K562 (cell line): ENCODE results near the gene ECPAS. TPM values are rescaled to one million over a fixed set of nuclear protein-coding genes. Genes with fewer than 3 reads are reported as not detected.
A peak's percentile ranks its signal among the peaks of the same experiment; 100 is the strongest.

ENCODE experiments used
- ATAC-seq: fragments of 200-7000 bp; cut with Tn5 transposase; 3 replicates; pipeline ENCODE4 v1.9.1; 2020; ENCODE audit warnings: moderate library complexity
- BruUV-seq: library from RNA; stranded (reverse); fragments of 400-500 nt; replicated peaks from 2 replicates; lab custom pipeline; 2021; lab: Mats Ljungman, UMichigan
- CTCF ChIA-PET: fragments of 300-600 bp; formaldehyde crosslinking; extraction: SDS; loops from one replicate; lab custom pipeline; 2021; ENCODE audit warnings: low intra/inter-chr PET ratio; lab: Yijun Ruan, JAX
- POLR2A ChIA-PET: fragments of 300-600, 350-650 bp; sonication (Branson Sonifier 250); formaldehyde crosslinking; extraction: SDS; loops from one replicate; lab custom pipeline; 2021; ENCODE audit warnings: antibody characterized with exemption, inconsistent platforms; lab: Yijun Ruan, JAX
- DNase-seq, 4 experiments: peaks; one replicate each; pipeline versions ENCODE4 v3.0.0 to v3.0.0-alpha.2; 2011 to 2018; ENCODE audit warnings: low spot score in 3 of 4, mixed read lengths in 3 of 4; ENCODE audit errors: extremely low read depth in 1 of 4
- FAIRE-seq: peaks from 2 replicates; lab custom pipeline; 2011; peaks lifted over from hg19 to GRCh38; lab: Jason Lieb, UNC
- H2AFZ ChIP-seq: 2 replicates; pipeline ENCODE4 v1.6.0; 2011; ENCODE audit warnings: low read depth, low read length, control low read depth, inconsistent platforms
- H3K27ac ChIP-seq: fragments of 200-600 bp; 3 replicates; pipeline ENCODE4 v1.8.0; 2011; ENCODE audit warnings: low read depth, mild to moderate bottlenecking, control low read depth, inconsistent platforms, low read length, moderate library complexity, mixed read lengths; ENCODE audit errors: extremely low read depth
- H3K27me3 ChIP-seq, 2 experiments: fragments of 300-600 bp in 1 of 2; 2 replicates in 1 of 2; 3 replicates in 1 of 2; pipeline versions ENCODE4 v1.6.0 to v1.8.0; 2011; ENCODE audit warnings: inconsistent platforms in 2 of 2, low read length in 2 of 2, mild to moderate bottlenecking in 1 of 2, mixed read lengths in 1 of 2, moderate library complexity in 1 of 2; ENCODE audit not compliant: control insufficient read depth in 2 of 2, insufficient read depth in 2 of 2
- H3K36me3 ChIP-seq: fragments of 300-600 bp; 3 replicates; pipeline ENCODE4 v1.8.0; 2011; ENCODE audit warnings: mild to moderate bottlenecking, low read length, inconsistent platforms; ENCODE audit not compliant: control insufficient read depth, insufficient read depth
- H3K4me1 ChIP-seq, 2 experiments: fragments of 200-600 bp in 1 of 2; replicated peaks in 1 of 2; 2 replicates in 1 of 2; 3 replicates in 1 of 2; pipeline versions ENCODE4 v1.5.1 to v1.8.0; 2011; ENCODE audit warnings: inconsistent platforms in 2 of 2, low read length in 2 of 2, mild to moderate bottlenecking in 1 of 2, mixed read lengths in 1 of 2, moderate library complexity in 1 of 2; ENCODE audit not compliant: control insufficient read depth in 2 of 2, insufficient read depth in 2 of 2
- H3K4me2 ChIP-seq: 2 replicates; pipeline ENCODE4 v1.6.1; 2011; ENCODE audit warnings: low read length, control low read depth, inconsistent platforms, mixed read lengths; ENCODE audit not compliant: insufficient read depth
- H3K4me3 ChIP-seq: fragments of 200-600 bp; sonication (generic), shearing (Covaris generic); 2 replicates; pipeline ENCODE4 v1.5.1; 2016; ENCODE audit warnings: control low read depth, inconsistent platforms
- H3K79me2 ChIP-seq: fragments of 200-600 bp; 3 replicates; pipeline ENCODE4 v1.8.0; 2011; ENCODE audit warnings: low read length, inconsistent platforms; ENCODE audit not compliant: control insufficient read depth, insufficient read depth
- H3K9ac ChIP-seq, 2 experiments: 2 replicates each; pipeline versions ENCODE4 v1.6.0 to v1.6.1; 2011; ENCODE audit warnings: low read depth in 2 of 2, low read length in 2 of 2, control low read depth in 1 of 2, inconsistent platforms in 1 of 2, mild to moderate bottlenecking in 1 of 2, mixed read lengths in 1 of 2; ENCODE audit not compliant: insufficient read depth in 1 of 2
- H3K9me1 ChIP-seq: one replicate; pipeline ENCODE4 v1.6.0; 2011; ENCODE audit warnings: inconsistent platforms, mild to moderate bottlenecking, low read length, moderate library complexity; ENCODE audit not compliant: control insufficient read depth, insufficient read depth
- H3K9me3 ChIP-seq: replicated peaks from 2 replicates; pipeline ENCODE4 v1.5.1; 2011; ENCODE audit warnings: low read depth, low read length, inconsistent platforms; ENCODE audit not compliant: control insufficient read depth, insufficient read depth
- H4K20me1 ChIP-seq: replicated peaks from 2 replicates; pipeline ENCODE4 v1.6.1; 2011; ENCODE audit warnings: low read length, inconsistent platforms, mixed read lengths; ENCODE audit not compliant: control insufficient read depth, insufficient read depth
- C11orf30 ChIP-seq: fragments of 450-650 bp; IDR thresholded peaks from 2 replicates; pipeline ENCODE4 v1.6.1; 2016; ENCODE audit warnings: low read depth, mild to moderate bottlenecking
- CREM ChIP-seq: IDR thresholded peaks from 2 replicates; pipeline ENCODE4 v1.6.1; 2014; ENCODE audit warnings: antibody characterized with exemption, low read depth
- MAFG ChIP-seq: fragments of 450-650 bp; conservative IDR thresholded peaks from 2 replicates; pipeline ENCODE4 v1.6.1; 2016; ENCODE audit warnings: missing genetic modification characterization, missing compliant biosample characterization
- ZNF316 ChIP-seq: fragments of 450-650 bp; IDR thresholded peaks from 2 replicates; pipeline ENCODE4 v1.6.1; 2016
- ZNF699 ChIP-seq: fragments of 250-450 bp; sonication (Bioruptor Pico); IDR thresholded peaks from 2 replicates; pipeline ENCODE4 v1.8.0; 2021; ENCODE audit warnings: mild to moderate bottlenecking, moderate library complexity; ENCODE audit not compliant: insufficient replicate concordance
- WGBS: fragments of 100-300 bp; shearing (Covaris generic); methylation state at CpG from one replicate; pipeline ENCODE4 v1.1.6; 2016; ENCODE audit warnings: low coverage, mixed read lengths; ENCODE audit not compliant: insufficient coverage; ENCODE audit errors: missing lambda C conversion rate; 5-methylcytosine and 5-hydroxymethylcytosine counted together
- in situ Hi-C: fragments of 300-500 bp; cut with MboI; formaldehyde crosslinking; loops from 4 replicates; pipeline ENCODE4 v1.15.0; 2018; ENCODE audit warnings: inconsistent platforms, mixed read lengths
- intact Hi-C: fragments of 100-400 bp; cut with micrococcal nuclease; formaldehyde crosslinking; loops from 2 replicates; pipeline ENCODE4 v1.14.2; 2022
- polyA plus RNA-seq, 8 experiments: library from polyadenylated mRNA; depleted of rRNA in 4 of 8; stranded (reverse) in 5 of 8; unstranded in 3 of 8; fragments of >200 nt; fragmentation: Nextera tagmentation in 2 of 8; fragmentation: Illumina TruSeq in 1 of 8; extraction: Ambion mirVana in 2 of 8; extraction: Trizol in 1 of 8; gene quantifications; 2 replicates each; pipeline versions ENCODE4 v1.2.1 to v1.2.3, GENCODE V29; 2011 to 2014; ENCODE audit warnings: inconsistent platforms in 1 of 8, missing spikeins in 1 of 8
- total RNA-seq, 7 experiments: library from RNA; depleted of rRNA in 6 of 7; stranded (reverse); fragments of >200 nt in 6 of 7; fragmentation: Illumina TruSeq in 2 of 7; extraction: Trizol in 2 of 7; gene quantifications; 2 replicates each; pipeline versions ENCODE4 v1.2.1 to v1.2.3, GENCODE V29; 2011 to 2021; ENCODE audit warnings: low replicate concordance in 1 of 7
- TF ChIP-seq, protein P1 (sequence below), 2 experiments: fragments of 450-650 bp; IDR thresholded peaks; 2 replicates each; pipeline ENCODE4 v1.6.1; 2016; ENCODE audit warnings: mild to moderate bottlenecking in 2 of 2, borderline replicate concordance in 1 of 2, low read depth in 1 of 2, moderate library complexity in 1 of 2
- TF ChIP-seq, protein P2 (sequence below): fragments of 450-650 bp; IDR thresholded peaks from 2 replicates; pipeline ENCODE4 v1.6.1; 2016; ENCODE audit warnings: low read depth, mild to moderate bottlenecking, moderate library complexity

Gene ECPAS
- total and polyA plus RNA-seq, 9 of the 15 experiments (the other 6 are each of a cell fraction or from before 2014, with no cell fraction given) = 14.5 to 90.9 (median 75.7) TPM

DNA sequence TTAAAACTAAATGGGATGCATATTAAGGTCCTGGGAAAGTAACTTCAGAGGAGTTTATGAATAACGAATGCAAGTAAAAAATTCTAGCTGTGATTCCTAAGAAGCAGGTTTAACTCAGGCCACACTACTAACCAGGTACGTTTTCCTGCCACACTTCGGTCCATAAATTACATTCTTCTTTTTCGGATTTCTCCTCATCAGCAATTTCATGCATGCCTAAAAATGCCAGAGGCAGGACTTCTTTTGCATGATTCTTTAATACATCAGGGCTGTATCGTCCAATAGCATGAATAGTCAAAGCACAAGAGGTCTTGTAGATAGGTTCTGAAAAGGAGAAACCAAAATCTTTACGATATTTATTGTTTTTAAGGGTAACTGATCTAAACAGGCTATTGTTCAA is 111.9 kb downstream of the ECPAS start:
- no peak overlapping the region for H3K4me2 ChIP-seq
- H3K9me1 ChIP-seq = no peaks in the 10 kb centered on the region
- BruUV-seq = no TSS peak
- TF ChIP-seq MAFG (tag) (no peak), ZNF699 (CRISPR knock-in tag) (no peak), CREM (no peak), ZNF316 (peak; percentile 44; the same call in 1 of the 2 replicates), C11orf30 (peak; percentile 45; the same call in 1 of the 2 replicates)
- TF ChIP-seq, protein P1, sequence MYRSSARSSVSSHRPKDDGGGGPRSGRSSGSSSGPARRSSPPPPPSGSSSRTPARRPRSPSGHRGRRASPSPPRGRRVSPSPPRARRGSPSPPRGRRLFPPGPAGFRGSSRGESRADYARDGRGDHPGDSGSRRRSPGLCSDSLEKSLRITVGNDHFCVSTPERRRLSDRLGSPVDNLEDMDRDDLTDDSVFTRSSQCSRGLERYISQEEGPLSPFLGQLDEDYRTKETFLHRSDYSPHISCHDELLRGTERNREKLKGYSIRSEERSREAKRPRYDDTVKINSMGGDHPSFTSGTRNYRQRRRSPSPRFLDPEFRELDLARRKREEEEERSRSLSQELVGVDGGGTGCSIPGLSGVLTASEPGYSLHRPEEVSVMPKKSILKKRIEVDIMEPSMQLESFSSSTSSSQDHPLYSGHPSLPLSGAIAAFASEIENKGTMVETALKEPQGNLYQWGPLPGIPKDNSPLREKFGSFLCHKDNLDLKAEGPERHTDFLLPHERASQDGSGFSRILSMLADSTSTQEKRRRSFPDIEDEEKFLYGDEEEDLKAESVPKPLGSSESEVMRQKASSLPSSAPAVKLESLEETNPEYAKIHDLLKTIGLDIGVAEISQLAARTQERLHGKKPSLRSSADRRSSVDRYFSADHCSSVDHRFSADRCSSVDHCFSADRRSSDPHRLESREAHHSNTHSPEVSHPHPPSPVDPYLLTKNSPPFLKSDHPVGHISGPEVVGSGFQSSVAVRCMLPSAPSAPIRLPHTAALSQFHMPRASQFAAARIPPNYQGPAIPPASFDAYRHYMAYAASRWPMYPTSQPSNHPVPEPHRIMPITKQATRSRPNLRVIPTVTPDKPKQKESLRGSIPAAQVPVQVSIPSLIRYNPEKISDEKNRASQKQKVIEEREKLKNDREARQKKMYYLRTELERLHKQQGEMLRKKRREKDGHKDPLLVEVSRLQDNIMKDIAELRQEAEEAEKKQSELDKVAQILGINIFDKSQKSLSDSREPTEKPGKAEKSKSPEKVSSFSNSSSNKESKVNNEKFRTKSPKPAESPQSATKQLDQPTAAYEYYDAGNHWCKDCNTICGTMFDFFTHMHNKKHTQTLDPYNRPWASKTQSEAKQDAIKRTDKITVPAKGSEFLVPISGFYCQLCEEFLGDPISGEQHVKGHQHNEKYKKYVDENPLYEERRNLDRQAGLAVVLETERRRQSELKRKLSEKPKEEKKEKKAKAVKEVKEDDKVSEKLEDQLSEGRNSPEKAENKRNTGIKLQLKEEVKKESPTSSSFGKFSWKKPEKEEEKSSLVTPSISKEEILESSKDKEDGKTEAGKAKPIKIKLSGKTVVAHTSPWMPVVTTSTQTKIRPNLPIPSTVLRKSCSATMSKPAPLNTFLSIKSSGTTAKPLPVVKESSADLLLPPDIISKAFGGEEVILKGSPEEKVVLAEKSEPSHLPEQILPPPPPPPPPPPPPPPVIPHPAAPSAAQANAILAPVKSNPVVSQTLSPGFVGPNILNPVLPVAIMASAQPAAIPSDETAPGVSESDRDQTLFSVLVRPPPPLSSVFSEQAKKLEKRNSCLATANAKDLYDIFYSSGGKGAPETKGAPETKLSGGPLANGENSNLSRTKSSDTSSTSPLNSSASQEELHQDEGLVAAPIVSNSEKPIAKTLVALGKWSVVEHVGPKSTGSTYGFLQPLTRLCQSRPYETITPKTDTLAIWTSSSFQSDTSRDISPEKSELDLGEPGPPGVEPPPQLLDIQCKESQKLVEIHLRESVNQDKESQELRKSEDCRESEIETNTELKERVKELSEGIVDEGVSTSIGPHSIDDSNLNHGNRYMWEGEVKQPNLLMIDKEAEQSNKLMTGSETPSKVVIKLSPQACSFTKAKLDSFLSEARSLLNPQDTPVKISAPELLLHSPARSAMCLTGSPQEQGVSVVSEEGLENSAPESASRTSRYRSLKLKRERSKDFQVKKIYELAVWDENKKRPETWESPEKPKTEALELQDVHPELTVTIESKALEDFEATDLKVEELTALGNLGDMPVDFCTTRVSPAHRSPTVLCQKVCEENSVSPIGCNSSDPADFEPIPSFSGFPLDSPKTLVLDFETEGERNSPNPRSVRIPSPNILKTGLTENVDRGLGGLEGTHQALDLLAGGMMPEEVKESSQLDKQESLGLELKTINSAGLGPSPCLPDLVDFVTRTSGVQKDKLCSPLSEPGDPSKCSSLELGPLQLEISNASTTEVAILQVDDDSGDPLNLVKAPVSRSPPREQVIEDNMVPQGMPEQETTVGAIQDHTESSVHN (IDR thresholded peaks at IDR 0.05; ENCODE audit: borderline replicate concordance in 1 of 2, low read depth in 1 of 2) = no peak
- TF ChIP-seq, protein P2, sequence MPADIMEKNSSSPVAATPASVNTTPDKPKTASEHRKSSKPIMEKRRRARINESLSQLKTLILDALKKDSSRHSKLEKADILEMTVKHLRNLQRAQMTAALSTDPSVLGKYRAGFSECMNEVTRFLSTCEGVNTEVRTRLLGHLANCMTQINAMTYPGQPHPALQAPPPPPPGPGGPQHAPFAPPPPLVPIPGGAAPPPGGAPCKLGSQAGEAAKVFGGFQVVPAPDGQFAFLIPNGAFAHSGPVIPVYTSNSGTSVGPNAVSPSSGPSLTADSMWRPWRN = no peak
- TF ChIP-seq, all 486 proteins: peak for 2
- WGBS = 93% methylated on average over 6 of the region's 6 CpGs
- Histone ChIP-seq H3K9ac (no peak overlapping the region), H4K20me1 (no peaks in the 10 kb centered on the region), H3K4me1 (no peaks in the 10 kb centered on the region), H3K9me3 (no peaks in the 10 kb centered on the region), H3K27ac (no peak overlapping the region), H3K27me3 (no peaks in the 10 kb centered on the region), H3K79me2 (no peaks in the 10 kb centered on the region), H3K36me3 (peaks cover 98% of the 10 kb centered on the region), H3K4me3 (no peak overlapping the region), H2AFZ (no peak overlapping the region)
- no peak for FAIRE-seq
- in situ Hi-C loops (no loop called here), intact Hi-C loops (no loop called here)
- no peak for DNase-seq
- no peak for ATAC-seq
- ChIA-PET CTCF (no interaction called here), POLR2A (no interaction called here)
